BLaER1 (cell line): ENCODE measurements around the gene UBR2.
A peak's percentile ranks its signal among the peaks of the same experiment; 100 is the strongest.

Experiments
- H3K27ac ChIP-seq: shearing (Covaris generic); formaldehyde crosslinking; 2 replicates; pipeline ENCODE4 v1.8.1; 2022
- H3K27me3 ChIP-seq: shearing (Covaris generic); formaldehyde crosslinking; 2 replicates; pipeline ENCODE4 v1.8.1; 2022
- H3K36me3 ChIP-seq: shearing (Covaris generic); formaldehyde crosslinking; 2 replicates; pipeline ENCODE4 v1.8.1; 2022
- H3K4me1 ChIP-seq: shearing (Covaris generic); formaldehyde crosslinking; 2 replicates; pipeline ENCODE4 v1.8.1; 2022
- H3K4me2 ChIP-seq: shearing (Covaris generic); formaldehyde crosslinking; 2 replicates; pipeline ENCODE4 v1.8.1; 2022
- H3K4me3 ChIP-seq: shearing (Covaris generic); formaldehyde crosslinking; 2 replicates; pipeline ENCODE4 v1.8.1; 2022
- H3K9ac ChIP-seq: shearing (Covaris generic); formaldehyde crosslinking; 2 replicates; pipeline ENCODE4 v1.8.1; 2022
- H3K9me3 ChIP-seq: shearing (Covaris generic); formaldehyde crosslinking; 2 replicates; pipeline ENCODE4 v1.8.1; 2022
- H4K20me1 ChIP-seq: shearing (Covaris generic); formaldehyde crosslinking; 2 replicates; pipeline ENCODE4 v1.8.1; 2022
- Cebpa-rat ChIP-seq: shearing (Covaris generic); IDR thresholded peaks from 2 replicates; pipeline ENCODE4 v1.8.1; 2022

UBR2 gene

DNA sequence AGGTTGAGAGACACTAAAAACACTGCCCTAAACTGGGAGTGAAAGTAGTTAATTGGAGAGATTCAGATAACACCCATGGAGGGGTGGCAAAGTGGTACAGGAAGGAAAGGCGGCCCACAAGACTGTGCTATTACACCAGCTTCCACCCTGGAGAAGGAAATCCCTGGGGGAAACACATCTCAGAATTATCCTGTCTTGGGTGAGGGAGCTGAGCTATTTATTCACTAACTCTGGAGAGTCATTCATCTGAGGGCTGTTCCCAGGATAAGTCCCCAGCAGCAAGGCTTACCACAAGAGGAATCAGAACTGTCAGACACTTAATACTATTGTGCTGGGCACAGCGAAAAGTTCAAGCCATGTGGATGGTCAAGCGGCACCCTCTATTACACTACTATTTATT, 172.1 kb downstream of the UBR2 start:
- no peak overlapping the region for H3K27ac ChIP-seq
- H3K9me3 ChIP-seq, result no peaks in the 10 kb centered on the region
- H3K4me3 ChIP-seq, result no peak overlapping the region
- H3K4me2 ChIP-seq, result peak overlapping the region; percentile 51
- no peak for TF ChIP-seq Cebpa-rat
- no peaks in the 10 kb centered on the region for H3K27me3 ChIP-seq
- H3K9ac ChIP-seq, result no peak overlapping the region
- no peaks in the 10 kb centered on the region for H4K20me1 ChIP-seq
- no peaks in the 10 kb centered on the region for H3K36me3 ChIP-seq
- H3K4me1 ChIP-seq, result peaks cover 39% of the 10 kb centered on the region

DNA sequence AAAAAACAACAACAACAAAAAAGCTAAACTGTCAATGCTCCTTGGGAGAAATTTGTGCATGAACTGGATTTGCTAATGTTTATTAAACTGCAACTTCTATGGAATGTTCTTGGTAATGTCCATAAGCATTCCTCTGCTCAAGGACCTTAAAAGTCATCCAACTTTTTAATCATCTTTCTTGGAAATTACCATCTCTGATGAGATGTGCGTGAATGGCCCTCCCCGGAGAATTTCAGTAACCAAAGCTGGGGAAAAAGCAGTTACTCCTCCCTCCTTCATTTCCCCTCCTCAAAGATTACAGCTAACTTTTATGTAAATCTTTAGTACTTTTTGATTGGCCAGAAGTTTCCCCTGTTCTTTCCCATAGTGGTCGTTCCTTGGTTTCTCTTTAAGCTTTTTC, 176.9 kb downstream of the UBR2 start:
- peaks cover 65% of the 10 kb centered on the region for H3K4me1 ChIP-seq
- peak overlapping the region; percentile 98 for H3K27ac ChIP-seq
- H3K27me3 ChIP-seq, result no peaks in the 10 kb centered on the region
- no peaks in the 10 kb centered on the region for H3K36me3 ChIP-seq
- no peaks in the 10 kb centered on the region for H3K9me3 ChIP-seq
- H4K20me1 ChIP-seq, result peaks cover 23% of the 10 kb centered on the region
- no peak for TF ChIP-seq Cebpa-rat
- H3K4me2 ChIP-seq, result peak overlapping the region; percentile 90
- no peak overlapping the region for H3K4me3 ChIP-seq
- no peak overlapping the region for H3K9ac ChIP-seq

DNA sequence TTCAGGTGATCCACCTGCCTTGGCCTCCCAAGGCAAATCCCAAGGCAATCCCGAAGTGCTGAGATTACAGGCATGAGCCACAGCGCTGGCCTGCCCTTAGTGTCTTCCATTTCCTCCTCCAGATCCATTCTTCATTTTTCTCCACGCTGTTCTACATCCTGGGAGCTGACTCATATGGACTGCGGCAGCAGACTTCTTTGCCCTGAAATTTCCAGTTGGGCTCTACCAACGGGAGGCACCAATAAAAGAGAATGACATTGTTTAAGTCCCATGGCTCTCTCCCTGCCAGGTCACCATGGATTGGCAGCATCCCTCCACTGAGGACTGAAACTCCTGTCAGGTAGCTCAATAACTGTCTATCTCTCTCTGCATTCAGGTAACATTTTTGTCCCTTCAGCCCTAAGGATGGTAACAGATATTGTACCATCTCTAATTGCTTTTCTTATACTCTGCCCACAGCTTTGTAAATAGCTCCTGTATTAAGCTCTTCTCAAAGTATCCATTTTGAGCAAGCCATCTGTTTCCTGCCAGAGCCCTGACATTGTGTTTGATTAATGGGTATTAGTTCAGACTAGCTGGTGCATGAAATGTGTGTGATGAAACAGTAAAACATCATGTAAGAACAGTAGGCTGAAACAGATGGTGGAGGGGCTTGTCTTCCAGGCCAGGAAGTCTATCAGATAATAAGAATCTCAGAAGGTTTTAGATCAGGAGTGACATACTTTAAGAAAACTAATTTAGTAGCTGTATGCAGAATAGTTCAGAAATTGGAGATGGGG, 178.5 kb downstream of the UBR2 start:
- H3K4me3 ChIP-seq, result no peak overlapping the region; the same call in 1 of the 2 replicates
- no peaks in the 10 kb centered on the region for H3K27me3 ChIP-seq
- H3K4me1 ChIP-seq, result peaks cover 58% of the 10 kb centered on the region
- H3K9ac ChIP-seq, result peak overlapping the region; percentile 99; the same call in 1 of the 2 replicates
- H3K27ac ChIP-seq, result peak overlapping the region; percentile 98
- peak overlapping the region; percentile 90 for H3K4me2 ChIP-seq
- TF ChIP-seq Cebpa-rat, result no peak
- no peaks in the 10 kb centered on the region for H3K36me3 ChIP-seq
- H4K20me1 ChIP-seq, result peaks cover 23% of the 10 kb centered on the region
- no peaks in the 10 kb centered on the region for H3K9me3 ChIP-seq
